Upper lobe of right lung (tissue), 1 donor: ENCODE data around the gene KRT4. TPM values are rescaled to one million over a fixed set of nuclear protein-coding genes. Genes with fewer than 3 reads are reported as not detected.
A peak's percentile ranks its signal among the peaks of the same experiment; 100 is the strongest.

Experiments
- ATAC-seq: fragments of 200-7000 bp; cut with Tn5 transposase; one replicate; pipeline ENCODE4 v1.9.1; 2020; ENCODE audit warnings: mild to moderate bottlenecking, moderate library complexity
- DNase-seq: peaks from one replicate; pipeline ENCODE4 v3.0.0-alpha.2; 2020
- H3K27ac ChIP-seq: fragments of 200-600 bp; one replicate; pipeline ENCODE4 v1.8.0; 2022
- H3K27me3 ChIP-seq: fragments of 200-600 bp; one replicate; pipeline ENCODE4 v1.8.0; 2022; ENCODE audit warnings: mild to moderate bottlenecking
- H3K36me3 ChIP-seq: fragments of 200-600 bp; one replicate; pipeline ENCODE4 v1.8.0; 2022
- H3K4me1 ChIP-seq: fragments of 200-600 bp; one replicate; pipeline ENCODE4 v1.8.0; 2022
- H3K4me3 ChIP-seq: fragments of 200-600 bp; one replicate; pipeline ENCODE4 v1.8.0; 2022; ENCODE audit warnings: mild to moderate bottlenecking
- H3K9me3 ChIP-seq: fragments of 200-600 bp; one replicate; pipeline ENCODE4 v1.8.0; 2022
- intact Hi-C: fragments of 100-400 bp; cut with DNase I; formaldehyde crosslinking; loops from one replicate; pipeline ENCODE4 v1.11.0; 2022
- total RNA-seq: library from RNA; stranded (reverse); fragmentation: NEBNext Ultra II Directional; extraction: Animal tissue kit (Norgen Biotek cat#: 25700); gene quantifications from one replicate; pipeline ENCODE4 v1.2.1, GENCODE V29; 2021
- TF ChIP-seq, protein P1 (sequence below): fragments of 200-600 bp; IDR thresholded peaks from one replicate; pipeline ENCODE4 v1.8.0; 2022; ENCODE audit warnings: antibody characterized with exemption
- donor health status: DM: no; HTN: yes; CAD: no; lungs with severe emphysema.

The KRT4 gene
- total RNA-seq, 1 donor from 2014 or later: 6.8 TPM

DNA sequence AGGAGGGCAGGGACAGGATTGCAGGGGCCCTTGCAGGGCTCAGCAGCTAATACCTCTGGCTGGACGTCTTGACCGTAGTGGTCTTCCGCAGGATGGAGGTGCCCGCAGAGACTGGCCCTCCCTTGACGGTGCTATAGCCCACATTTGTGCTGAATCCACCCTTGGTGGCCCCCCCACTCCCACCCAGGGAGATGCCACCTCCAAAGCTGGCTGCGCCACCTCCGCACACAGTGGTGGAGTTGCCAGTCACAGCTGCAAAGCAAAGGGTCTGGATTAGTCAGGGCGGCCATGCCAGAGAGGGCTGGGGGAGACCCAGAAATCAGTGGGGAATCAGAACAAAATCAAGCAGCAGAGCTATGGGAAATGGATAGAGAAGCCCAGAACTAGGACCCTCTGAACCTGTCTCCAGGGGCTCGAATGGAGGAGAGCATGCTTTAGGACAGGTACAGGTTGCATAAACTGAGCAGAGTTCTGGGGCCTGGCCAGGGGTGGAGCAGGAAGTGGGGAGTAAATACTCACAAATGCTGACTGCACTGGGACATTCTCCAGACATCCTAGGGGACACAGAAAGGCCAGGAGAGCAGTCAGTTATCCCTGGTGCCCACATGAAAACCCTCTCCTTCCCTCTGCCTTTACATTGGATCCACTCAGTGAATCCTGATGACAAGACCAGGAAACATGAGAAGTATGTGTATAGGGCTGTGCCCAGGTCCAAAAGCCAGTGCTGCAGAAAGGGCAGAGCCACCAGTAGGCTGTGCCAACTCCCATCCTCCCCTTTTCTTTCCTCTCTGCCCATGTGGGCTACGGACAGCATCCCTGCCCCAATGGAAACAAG lies 8.1 kb upstream of the KRT4 start:
- Histone ChIP-seq H3K27ac (no peak overlapping the region), H3K4me3 (no peak overlapping the region), H3K9me3 (no peaks in the 10 kb centered on the region), H3K36me3 (no peaks in the 10 kb centered on the region), H3K4me1 (peaks cover 4% of the 10 kb centered on the region), H3K27me3 (peaks cover 36% of the 10 kb centered on the region)
- ATAC-seq (peak; percentile 4), DNase-seq (no peak)
- TF ChIP-seq, protein P1, sequence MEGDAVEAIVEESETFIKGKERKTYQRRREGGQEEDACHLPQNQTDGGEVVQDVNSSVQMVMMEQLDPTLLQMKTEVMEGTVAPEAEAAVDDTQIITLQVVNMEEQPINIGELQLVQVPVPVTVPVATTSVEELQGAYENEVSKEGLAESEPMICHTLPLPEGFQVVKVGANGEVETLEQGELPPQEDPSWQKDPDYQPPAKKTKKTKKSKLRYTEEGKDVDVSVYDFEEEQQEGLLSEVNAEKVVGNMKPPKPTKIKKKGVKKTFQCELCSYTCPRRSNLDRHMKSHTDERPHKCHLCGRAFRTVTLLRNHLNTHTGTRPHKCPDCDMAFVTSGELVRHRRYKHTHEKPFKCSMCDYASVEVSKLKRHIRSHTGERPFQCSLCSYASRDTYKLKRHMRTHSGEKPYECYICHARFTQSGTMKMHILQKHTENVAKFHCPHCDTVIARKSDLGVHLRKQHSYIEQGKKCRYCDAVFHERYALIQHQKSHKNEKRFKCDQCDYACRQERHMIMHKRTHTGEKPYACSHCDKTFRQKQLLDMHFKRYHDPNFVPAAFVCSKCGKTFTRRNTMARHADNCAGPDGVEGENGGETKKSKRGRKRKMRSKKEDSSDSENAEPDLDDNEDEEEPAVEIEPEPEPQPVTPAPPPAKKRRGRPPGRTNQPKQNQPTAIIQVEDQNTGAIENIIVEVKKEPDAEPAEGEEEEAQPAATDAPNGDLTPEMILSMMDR: no peak
- intact Hi-C loops: no loop called here

DNA sequence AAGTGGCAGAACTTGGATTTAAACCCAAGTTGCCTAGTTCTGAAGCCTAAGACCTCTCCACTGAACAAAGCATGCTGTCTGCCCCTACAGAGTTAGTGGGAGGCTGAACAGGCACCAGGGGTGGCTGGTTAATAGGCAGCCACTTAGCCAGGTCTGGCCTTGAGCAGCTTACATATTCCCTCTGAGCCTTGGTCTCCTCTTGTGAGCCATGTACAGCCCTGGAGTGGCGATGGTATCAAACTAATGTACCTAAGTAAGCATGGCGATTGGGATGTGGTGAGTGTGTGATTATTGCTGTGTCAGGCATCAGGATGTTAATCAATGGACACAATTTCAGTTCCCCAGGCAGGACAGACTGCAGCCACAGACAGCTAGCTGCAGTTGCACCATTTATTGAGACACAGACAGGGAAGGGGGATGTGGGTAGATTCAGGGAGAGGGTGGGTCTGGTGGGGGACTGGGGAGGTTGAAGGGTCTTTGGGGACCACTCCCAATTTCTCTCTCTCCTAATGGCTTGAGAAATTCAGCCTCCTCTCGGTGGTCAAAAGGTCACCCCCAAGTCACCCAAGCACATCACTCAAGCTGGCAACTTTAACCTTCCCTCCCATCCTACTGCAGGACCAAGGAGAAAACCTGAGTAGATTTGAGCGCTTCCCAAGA lies 7.3 kb upstream of the KRT4 start:
- H3K9me3 ChIP-seq: no peaks in the 10 kb centered on the region
- ATAC-seq (no peak), DNase-seq (no peak)
- peaks cover 39% of the 10 kb centered on the region for H3K27me3 ChIP-seq
- TF ChIP-seq, protein P1: no peak
- H3K27ac ChIP-seq: no peak overlapping the region
- H3K36me3 ChIP-seq: no peaks in the 10 kb centered on the region
- no peak overlapping the region for H3K4me3 ChIP-seq
- intact Hi-C loops: no loop called here
- H3K4me1 ChIP-seq: peaks cover 5% of the 10 kb centered on the region

DNA sequence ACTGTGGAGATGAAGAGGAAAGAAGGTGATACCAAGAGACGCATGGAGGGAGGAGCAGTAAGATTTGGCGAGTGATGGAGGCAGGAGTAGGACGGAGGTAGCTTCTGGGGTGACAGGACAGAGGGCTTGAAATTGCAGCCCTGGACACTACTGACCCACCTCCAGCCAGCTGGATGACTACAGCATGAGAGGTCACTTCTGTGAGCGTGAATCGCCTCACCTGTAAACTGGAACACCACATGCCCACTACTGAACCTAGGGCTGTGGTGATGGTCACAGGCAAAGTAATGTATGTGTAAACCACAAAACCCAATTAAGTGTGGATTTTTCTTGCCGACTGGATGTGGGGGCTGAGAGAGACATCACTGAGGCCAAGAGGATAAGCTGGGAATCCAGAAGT lies 6.6 kb upstream of the KRT4 start:
- TF ChIP-seq, protein P1: no peak
- H3K4me1 ChIP-seq: peaks cover 8% of the 10 kb centered on the region
- no peaks in the 10 kb centered on the region for H3K9me3 ChIP-seq
- H3K36me3 ChIP-seq: no peaks in the 10 kb centered on the region
- H3K27ac ChIP-seq: no peak overlapping the region
- no peak overlapping the region for H3K4me3 ChIP-seq
- DNase-seq (no peak), ATAC-seq (no peak)
- peaks cover 39% of the 10 kb centered on the region for H3K27me3 ChIP-seq
- intact Hi-C loops: no loop called here

DNA sequence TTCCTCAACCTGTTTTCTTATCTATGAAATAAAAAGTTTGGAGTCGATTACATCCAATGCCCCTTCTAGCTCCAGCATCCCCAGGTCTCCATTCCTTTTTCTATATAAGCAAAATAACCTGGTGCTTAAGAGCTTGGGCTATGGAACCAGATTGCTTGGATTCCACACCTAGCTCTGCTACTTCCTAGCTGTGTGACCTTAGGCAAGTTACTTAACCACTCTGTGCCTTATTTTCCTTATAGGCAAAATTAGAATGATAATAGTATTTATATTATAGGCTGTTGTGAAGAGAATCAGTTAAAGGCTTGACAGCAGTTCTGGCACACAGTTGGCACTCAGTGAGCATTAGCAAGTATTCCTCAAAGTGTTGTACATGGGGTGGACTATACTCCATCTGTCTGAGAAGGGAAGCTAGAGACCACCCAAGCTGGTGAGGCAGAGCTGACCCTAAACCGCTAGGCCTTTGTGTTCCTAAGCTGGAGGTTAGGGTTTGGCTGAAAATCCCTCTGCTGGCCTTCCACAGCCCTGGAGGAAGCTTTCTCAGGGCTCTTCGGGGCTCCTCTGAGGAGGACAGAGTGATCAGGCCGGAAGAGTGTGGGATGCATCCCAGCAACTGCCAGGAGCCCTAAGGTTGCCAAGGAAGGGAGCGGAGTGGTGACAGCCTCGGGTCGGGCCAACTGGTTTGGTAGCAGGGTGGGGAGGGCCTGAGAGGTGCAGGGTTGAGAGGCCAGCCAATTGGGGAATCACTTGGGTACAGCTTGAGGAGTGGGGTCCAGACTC lies 6.0 kb upstream of the KRT4 start:
- peaks cover 8% of the 10 kb centered on the region for H3K4me1 ChIP-seq
- no peaks in the 10 kb centered on the region for H3K9me3 ChIP-seq
- DNase-seq (no peak), ATAC-seq (no peak)
- H3K27ac ChIP-seq: no peak overlapping the region
- TF ChIP-seq, protein P1: no peak
- intact Hi-C loops: no loop called here
- H3K36me3 ChIP-seq: no peaks in the 10 kb centered on the region
- H3K4me3 ChIP-seq: no peak overlapping the region
- H3K27me3 ChIP-seq: peaks cover 39% of the 10 kb centered on the region

DNA sequence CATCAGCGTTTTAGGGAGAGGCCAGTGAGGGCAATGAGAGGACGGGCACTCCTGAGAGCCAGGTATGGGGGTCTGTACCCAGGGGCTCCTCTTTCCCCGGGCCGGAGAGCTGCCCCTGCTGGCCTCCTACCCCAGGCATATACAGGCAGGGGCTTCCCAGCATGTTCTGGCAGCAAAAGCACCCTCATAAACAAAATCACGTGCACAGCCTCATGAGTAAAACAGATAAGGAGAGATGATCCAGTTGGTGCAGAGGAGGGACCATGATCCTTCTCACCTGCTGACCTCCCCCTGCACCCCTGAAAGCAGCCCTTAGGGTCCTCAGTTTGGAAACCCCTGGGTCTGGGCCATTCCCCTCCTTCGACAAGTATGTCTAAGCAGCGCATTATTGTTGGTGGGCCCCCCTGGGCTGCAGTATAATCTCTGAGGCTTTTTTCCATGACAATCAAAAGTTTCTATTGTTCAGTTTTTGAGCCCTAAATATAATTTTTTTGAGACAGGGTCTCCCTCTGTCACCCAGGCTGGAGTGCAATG lies 5.0 kb upstream of the KRT4 start:
- ATAC-seq: no peak
- Histone ChIP-seq H3K27ac (no peak overlapping the region), H3K27me3 (peaks cover 39% of the 10 kb centered on the region), H3K36me3 (no peaks in the 10 kb centered on the region), H3K4me3 (no peak overlapping the region), H3K9me3 (no peaks in the 10 kb centered on the region), H3K4me1 (peaks cover 18% of the 10 kb centered on the region)
- no peak for DNase-seq
- TF ChIP-seq, protein P1: no peak
- intact Hi-C loops: no loop called here
